Loucy (cell line): ENCODE data around the gene PPM1N.

Experiments
- H2AFZ ChIP-seq: fragments of 200-600 bp; sonication (generic); 2 replicates; pipeline ENCODE4 v1.6.0; 2016; ENCODE audit warnings: antibody characterized with exemption, mild to moderate bottlenecking, low read length, moderate library complexity
- H3F3A ChIP-seq: fragments of 200-600 bp; 2 replicates; pipeline ENCODE4 v1.6.0; 2016; ENCODE audit warnings: antibody characterized with exemption, low read depth, mild to moderate bottlenecking
- H3K27me3 ChIP-seq: fragments of 200-600 bp; sonication (generic); 2 replicates; pipeline ENCODE4 v1.6.1; 2014; ENCODE audit warnings: low read length, mild to moderate bottlenecking; ENCODE audit not compliant: insufficient read depth, poor library complexity, severe bottlenecking
- H3K36me3 ChIP-seq: fragments of 200-600 bp; sonication (generic); 2 replicates; pipeline ENCODE4 v1.6.1; 2016; ENCODE audit warnings: low read length; ENCODE audit not compliant: insufficient read depth
- H3K4me1 ChIP-seq: fragments of 200-600 bp; sonication (generic); 2 replicates; pipeline ENCODE4 v1.5.1; 2014; ENCODE audit warnings: low read length, mild to moderate bottlenecking; ENCODE audit not compliant: insufficient read depth, poor library complexity, severe bottlenecking
- H3K4me2 ChIP-seq: fragments of 200-600 bp; sonication (generic); 2 replicates; pipeline ENCODE4 v1.6.0; 2014; ENCODE audit warnings: antibody characterized with exemption, low read length, low read depth, mild to moderate bottlenecking; ENCODE audit not compliant: poor library complexity, severe bottlenecking
- H3K4me3 ChIP-seq: fragments of 200-600 bp; sonication (generic); 2 replicates; pipeline ENCODE4 v1.5.1; 2014; ENCODE audit warnings: low read length, mild to moderate bottlenecking, mixed read lengths; ENCODE audit not compliant: poor library complexity, severe bottlenecking
- H3K79me2 ChIP-seq: fragments of 200-600 bp; sonication (generic); 2 replicates; pipeline ENCODE4 v1.6.1; 2014; ENCODE audit warnings: low read length; ENCODE audit not compliant: insufficient read depth
- H3K9ac ChIP-seq: fragments of 200-600 bp; sonication (generic); 2 replicates; pipeline ENCODE4 v1.6.0; 2014; ENCODE audit warnings: mild to moderate bottlenecking, low read depth, low read length, moderate library complexity; ENCODE audit not compliant: poor library complexity, severe bottlenecking
- H3K9me2 ChIP-seq: fragments of 200-600 bp; sonication (generic); replicated peaks from 2 replicates; pipeline ENCODE4 v1.6.1; 2016; ENCODE audit warnings: low read depth, low read length, mixed read lengths
- H3K9me3 ChIP-seq: fragments of 200-600 bp; sonication (generic); 2 replicates; pipeline ENCODE4 v1.6.1; 2014; ENCODE audit warnings: mild to moderate bottlenecking, antibody characterized with exemption, low read length, low read depth; ENCODE audit not compliant: insufficient read depth
- H4K20me1 ChIP-seq: fragments of 200-600 bp; sonication (generic); 2 replicates; pipeline ENCODE4 v1.6.0; 2014; ENCODE audit warnings: antibody characterized with exemption, low read length, mild to moderate bottlenecking; ENCODE audit not compliant: insufficient read depth, poor library complexity, severe bottlenecking
- EZH2phosphoT487 ChIP-seq: fragments of 200-600 bp; IDR thresholded peaks from 2 replicates; pipeline ENCODE4 v1.6.1; 2018; ENCODE audit warnings: antibody characterized with exemption, mild to moderate bottlenecking, moderate library complexity, borderline replicate concordance
- TF ChIP-seq, protein P1 (sequence below): fragments of 200-600 bp; sonication (generic); conservative IDR thresholded peaks from 2 replicates; pipeline ENCODE4 v1.5.1; 2014; ENCODE audit warnings: mild to moderate bottlenecking, antibody characterized with exemption, low read length

PPM1N gene

DNA sequence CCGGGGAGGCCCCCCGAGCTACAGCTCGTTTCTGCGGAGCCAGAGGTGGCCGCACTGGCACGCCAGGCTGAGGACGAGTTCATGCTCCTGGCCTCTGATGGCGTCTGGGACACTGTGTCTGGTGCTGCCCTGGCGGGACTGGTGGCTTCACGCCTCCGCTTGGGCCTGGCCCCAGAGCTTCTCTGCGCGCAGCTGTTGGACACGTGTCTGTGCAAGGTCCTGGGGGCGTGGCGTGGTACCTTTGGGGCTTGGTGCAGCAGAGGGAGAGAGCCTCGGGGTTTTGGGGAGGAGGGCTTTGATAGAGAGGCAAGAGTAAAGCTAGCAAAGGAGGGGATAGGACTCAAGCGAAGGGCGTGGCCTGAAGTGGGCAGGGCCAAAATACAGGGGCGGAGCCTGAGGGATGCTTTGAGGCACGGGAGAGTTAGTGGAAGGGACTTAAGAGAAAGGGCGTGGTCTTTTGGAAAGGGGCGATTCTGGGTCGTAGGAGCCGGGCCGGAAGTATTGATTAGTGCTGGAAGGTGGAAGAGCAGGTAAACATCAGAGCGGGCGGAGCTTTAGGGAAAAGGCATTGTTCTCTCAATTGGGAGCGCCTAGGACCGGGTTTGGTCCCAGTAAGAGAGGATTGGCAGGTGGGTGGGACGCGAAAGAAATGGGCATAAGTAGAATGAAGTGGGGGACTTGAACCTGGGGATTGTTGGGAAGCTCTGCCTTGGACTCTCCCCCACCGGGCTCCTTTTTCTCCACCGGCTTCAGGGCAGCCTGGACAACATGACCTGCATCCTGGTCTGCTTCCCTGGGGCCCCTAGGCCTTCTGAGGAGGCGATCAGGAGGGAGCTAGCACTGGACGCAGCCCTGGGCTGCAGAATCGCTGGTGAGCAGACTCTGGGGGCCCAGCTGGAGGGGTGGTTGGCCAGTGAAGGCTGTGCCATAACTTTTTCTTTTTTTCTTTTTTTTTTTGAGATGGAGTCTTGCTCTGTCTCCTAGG is 1.2 kb downstream of the PPM1N start:
- H2AFZ ChIP-seq = no peak overlapping the region
- H4K20me1 ChIP-seq = peaks cover 7% of the 10 kb centered on the region
- no peaks in the 10 kb centered on the region for H3K9me2 ChIP-seq
- no peaks in the 10 kb centered on the region for H3K79me2 ChIP-seq
- no peaks in the 10 kb centered on the region for H3K27me3 ChIP-seq
- H3K4me2 ChIP-seq = no peak overlapping the region
- H3K4me1 ChIP-seq = peaks cover 4% of the 10 kb centered on the region
- H3K4me3 ChIP-seq = no peak overlapping the region
- no peaks in the 10 kb centered on the region for H3K9me3 ChIP-seq
- H3K9ac ChIP-seq = no peak overlapping the region
- H3F3A ChIP-seq = no peaks in the 10 kb centered on the region
- no peaks in the 10 kb centered on the region for H3K36me3 ChIP-seq
- TF ChIP-seq EZH2phosphoT487 = no peak
- TF ChIP-seq, protein P1, sequence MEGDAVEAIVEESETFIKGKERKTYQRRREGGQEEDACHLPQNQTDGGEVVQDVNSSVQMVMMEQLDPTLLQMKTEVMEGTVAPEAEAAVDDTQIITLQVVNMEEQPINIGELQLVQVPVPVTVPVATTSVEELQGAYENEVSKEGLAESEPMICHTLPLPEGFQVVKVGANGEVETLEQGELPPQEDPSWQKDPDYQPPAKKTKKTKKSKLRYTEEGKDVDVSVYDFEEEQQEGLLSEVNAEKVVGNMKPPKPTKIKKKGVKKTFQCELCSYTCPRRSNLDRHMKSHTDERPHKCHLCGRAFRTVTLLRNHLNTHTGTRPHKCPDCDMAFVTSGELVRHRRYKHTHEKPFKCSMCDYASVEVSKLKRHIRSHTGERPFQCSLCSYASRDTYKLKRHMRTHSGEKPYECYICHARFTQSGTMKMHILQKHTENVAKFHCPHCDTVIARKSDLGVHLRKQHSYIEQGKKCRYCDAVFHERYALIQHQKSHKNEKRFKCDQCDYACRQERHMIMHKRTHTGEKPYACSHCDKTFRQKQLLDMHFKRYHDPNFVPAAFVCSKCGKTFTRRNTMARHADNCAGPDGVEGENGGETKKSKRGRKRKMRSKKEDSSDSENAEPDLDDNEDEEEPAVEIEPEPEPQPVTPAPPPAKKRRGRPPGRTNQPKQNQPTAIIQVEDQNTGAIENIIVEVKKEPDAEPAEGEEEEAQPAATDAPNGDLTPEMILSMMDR = no peak

DNA sequence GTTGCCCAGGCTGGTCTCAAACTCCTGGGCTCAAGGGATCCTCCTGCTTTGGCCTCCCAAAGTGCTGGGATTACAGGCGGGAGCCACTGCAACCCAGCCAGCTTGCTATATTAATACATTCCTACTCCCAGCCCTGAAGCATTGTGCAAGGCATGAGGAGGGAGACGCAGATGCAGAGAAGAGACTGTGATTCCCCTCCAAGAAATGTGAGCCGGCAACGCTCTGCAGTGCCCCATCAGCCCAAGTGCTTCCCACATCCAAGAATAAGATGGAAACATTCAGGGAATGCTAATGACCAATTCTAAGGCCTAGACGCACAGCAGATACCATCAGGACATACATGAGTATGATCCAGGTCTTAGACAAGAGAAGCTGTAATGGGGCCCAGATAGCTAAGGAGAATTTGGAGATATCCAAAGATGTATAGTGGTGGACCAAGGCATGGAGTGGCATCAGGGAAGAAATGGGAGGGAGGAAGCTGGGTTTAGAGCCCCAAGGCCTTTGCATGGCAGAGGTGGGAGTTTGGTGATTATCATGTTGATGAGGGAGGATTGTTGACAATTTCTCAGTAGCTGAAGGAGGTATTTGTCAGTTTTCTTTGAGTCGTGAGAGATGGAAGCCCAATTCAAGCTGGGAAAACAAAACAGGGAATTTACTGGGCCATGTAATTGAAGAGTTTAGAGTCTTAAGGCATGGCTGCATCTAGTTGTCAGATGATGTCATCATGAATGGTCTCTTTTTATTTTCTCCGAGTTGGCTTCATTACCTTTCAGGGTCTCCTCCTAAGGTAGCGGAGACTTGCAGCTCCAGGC is 2.9 kb downstream of the PPM1N start:
- Histone ChIP-seq H2AFZ (no peak overlapping the region), H4K20me1 (peaks cover 6% of the 10 kb centered on the region), H3K9me2 (no peaks in the 10 kb centered on the region), H3K4me3 (no peak overlapping the region), H3K79me2 (peaks cover 2% of the 10 kb centered on the region; the same call in 1 of the 2 replicates), H3K9me3 (no peaks in the 10 kb centered on the region), H3F3A (no peaks in the 10 kb centered on the region), H3K36me3 (no peaks in the 10 kb centered on the region), H3K4me1 (peaks cover 13% of the 10 kb centered on the region), H3K4me2 (no peak overlapping the region), H3K27me3 (no peaks in the 10 kb centered on the region), H3K9ac (no peak overlapping the region)
- TF ChIP-seq, protein P1 = no peak
- TF ChIP-seq EZH2phosphoT487 = no peak

DNA sequence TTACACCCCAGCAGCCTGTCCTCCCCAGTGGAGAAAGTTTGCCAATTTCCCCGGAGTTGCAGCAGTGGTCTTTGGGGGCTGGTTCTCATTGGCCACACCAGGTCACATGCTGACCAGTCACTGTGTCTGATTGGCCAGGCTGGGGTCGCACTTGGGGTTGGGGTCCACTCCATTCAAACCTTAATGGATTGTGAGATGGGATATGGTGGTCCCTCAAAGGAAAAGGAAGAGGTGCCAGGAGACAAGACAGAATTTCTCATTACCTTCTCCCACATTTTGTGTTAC is 3.4 kb downstream of the PPM1N start:
- peaks cover under 1% of the 10 kb centered on the region for H4K20me1 ChIP-seq
- H3K9me3 ChIP-seq = no peaks in the 10 kb centered on the region
- no peaks in the 10 kb centered on the region for H3K27me3 ChIP-seq
- H3K36me3 ChIP-seq = no peaks in the 10 kb centered on the region
- H3K4me3 ChIP-seq = no peak overlapping the region
- peaks cover 14% of the 10 kb centered on the region for H3K4me1 ChIP-seq
- H3K9ac ChIP-seq = no peak overlapping the region
- peaks cover 5% of the 10 kb centered on the region; the same call in 1 of the 2 replicates for H3K79me2 ChIP-seq
- no peaks in the 10 kb centered on the region for H3K9me2 ChIP-seq
- no peak overlapping the region for H3K4me2 ChIP-seq
- no peak overlapping the region for H2AFZ ChIP-seq
- TF ChIP-seq EZH2phosphoT487 = no peak
- TF ChIP-seq, protein P1 = no peak
- no peaks in the 10 kb centered on the region for H3F3A ChIP-seq
